ENCODE measurements around the gene SH3BP2.

- TF ChIP-seq, protein P1, sequence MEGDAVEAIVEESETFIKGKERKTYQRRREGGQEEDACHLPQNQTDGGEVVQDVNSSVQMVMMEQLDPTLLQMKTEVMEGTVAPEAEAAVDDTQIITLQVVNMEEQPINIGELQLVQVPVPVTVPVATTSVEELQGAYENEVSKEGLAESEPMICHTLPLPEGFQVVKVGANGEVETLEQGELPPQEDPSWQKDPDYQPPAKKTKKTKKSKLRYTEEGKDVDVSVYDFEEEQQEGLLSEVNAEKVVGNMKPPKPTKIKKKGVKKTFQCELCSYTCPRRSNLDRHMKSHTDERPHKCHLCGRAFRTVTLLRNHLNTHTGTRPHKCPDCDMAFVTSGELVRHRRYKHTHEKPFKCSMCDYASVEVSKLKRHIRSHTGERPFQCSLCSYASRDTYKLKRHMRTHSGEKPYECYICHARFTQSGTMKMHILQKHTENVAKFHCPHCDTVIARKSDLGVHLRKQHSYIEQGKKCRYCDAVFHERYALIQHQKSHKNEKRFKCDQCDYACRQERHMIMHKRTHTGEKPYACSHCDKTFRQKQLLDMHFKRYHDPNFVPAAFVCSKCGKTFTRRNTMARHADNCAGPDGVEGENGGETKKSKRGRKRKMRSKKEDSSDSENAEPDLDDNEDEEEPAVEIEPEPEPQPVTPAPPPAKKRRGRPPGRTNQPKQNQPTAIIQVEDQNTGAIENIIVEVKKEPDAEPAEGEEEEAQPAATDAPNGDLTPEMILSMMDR (conservative IDR thresholded peaks at IDR 0.05): no peak
- TF ChIP-seq EZH2 (IDR thresholded peaks at IDR 0.05; ENCODE audit: low read depth): no peak
Observed at GRCh38 chr4:2743518-2744445, 49.1 kb upstream of the SH3BP2 start.

Data from PC-9 (cell line).